HT-29 (cell line): Measurements from ENCODE around the gene SPAAR. TPM values are rescaled to one million over a fixed set of nuclear protein-coding genes. Genes with fewer than 3 reads are reported as not detected.
"Not testable (repeated sequence)": the region's sequence is repeated elsewhere in the genome, so short reads cannot be mapped to it uniquely, and the experiment has no call there.

Source experiments
- DNase-seq: peaks from one replicate; pipeline ENCODE4 v3.0.0-alpha.2; 2015; ENCODE audit warnings: low spot score
- total RNA-seq: library from RNA; depleted of rRNA; stranded (reverse); fragments of >200 nt; shearing (Covaris generic); gene quantifications from 2 replicates; pipeline ENCODE4 v1.2.3, GENCODE V29; 2014

The SPAAR gene
- total RNA-seq, 1 experiment from 2014 or later = 0.23 TPM

- no peak for DNase-seq
Measured at GRCh38 chr9:35904338-35904737, 5.0 kb upstream of the SPAAR start.

GRCh38 chr9:35905051-35905781, 4.1 kb upstream of the SPAAR start:
- DNase-seq = no peak

DNA sequence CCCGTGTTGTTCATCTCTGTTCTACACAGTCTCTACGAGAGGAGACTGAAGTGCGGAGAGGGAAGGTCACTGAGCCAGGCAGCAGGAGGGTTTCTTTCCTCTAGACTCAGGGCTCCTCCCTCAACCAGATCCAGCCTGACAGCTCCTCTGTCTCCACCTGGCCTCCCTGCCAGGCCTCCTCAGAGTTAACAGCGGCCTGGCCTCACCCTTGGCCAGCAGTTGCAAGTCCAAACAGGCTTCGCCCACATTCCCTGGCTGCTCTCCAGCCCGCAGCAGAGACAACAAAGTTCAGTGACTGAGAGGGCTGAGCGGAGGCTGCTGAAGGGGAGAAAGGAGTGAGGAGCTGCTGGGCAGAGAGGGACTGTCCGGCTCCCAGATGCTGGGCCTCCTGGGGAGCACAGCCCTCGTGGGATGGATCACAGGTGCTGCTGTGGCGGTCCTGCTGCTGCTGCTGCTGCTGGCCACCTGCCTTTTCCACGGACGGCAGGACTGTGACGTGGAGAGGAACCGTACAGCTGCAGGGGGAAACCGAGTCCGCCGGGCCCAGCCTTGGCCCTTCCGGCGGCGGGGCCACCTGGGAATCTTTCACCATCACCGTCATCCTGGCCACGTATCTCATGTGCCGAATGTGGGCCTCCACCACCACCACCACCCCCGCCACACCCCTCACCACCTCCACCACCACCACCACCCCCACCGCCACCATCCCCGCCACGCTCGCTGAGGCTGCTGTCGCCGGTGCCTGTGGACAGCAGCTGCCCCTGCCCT, 3.2 kb upstream of the SPAAR start, which contains the start of gene HRCT1:
Gene HRCT1, plus strand, starts transcription at position 291 of the 768 bp plus-strand sequence. Its CDS starts 86 bp downstream, at position 377.
- peak; percentile 97 for DNase-seq

- peak; percentile 47 for DNase-seq
Measured at GRCh38 chr9:35906923-35907699, 2.2 kb upstream of the SPAAR start.

DNA sequence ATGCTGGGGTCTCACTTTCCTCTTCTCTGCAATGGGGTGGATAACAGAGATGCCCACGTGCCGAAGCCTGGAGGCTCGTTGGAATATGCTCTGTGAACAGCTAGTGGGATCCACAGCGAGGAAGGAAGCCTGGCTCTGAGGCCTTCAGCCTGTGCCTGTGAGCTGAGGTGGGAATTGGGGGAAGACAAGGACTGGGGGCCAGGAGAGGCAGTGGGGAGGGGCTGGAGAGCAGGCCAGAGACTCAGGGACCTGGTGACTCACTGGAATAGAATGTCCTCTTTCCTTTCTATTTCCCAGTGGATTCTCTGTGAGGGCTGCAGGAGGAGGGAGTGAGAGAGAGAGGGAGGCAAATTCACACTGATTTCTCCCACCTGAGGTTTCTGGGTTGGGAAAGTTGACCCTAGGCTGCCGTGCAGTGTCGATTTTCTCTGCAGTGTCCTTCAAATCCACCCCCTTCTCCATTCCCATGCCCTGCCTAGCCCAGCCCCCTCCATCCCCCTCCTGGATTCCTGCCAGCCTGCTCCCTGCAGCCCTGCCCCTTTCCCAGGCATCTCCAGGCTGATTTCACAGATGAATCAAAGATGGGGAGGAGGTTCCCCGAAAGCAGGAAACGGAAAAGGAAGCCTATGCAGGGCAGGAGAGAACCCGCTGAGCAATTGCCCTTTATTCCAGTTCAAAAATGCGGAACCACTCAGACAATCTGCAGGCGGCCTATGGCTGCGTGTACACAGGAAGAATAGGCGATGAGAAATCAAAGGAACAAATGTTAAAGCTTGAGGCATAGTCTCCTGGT, 1.4 kb upstream of the SPAAR start:
- DNase-seq = peak; percentile 93

DNA sequence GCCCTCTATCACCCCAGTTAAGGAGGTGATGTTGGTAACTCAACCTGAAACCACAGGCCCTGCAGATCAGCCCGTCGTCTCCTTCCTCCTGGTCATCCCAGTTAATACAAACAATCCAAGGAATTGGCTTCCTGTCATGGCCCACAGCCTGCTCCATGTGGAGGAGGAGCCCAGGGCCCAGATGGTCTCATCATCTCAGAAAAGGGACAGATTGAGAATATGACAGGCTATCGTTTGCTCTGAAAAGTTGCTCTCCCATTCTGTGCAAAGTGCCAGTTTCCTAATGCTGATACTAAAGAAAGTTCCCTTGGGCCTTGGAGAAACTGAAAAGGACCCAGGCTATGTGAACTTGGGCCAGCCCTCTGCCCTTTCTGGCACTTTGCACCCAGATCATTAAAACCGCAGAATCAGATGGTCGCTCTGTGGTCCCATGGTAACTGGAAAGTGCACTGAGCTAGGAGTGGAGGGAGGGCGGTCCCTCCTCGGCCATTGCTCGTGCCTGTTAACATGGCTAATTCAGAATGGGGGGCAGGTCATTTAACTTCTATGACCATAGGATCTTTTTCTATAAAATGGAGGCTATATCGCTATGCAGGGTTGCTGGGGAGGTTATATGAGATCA, 675 bp upstream of the SPAAR start:
- no peak for DNase-seq

DNA sequence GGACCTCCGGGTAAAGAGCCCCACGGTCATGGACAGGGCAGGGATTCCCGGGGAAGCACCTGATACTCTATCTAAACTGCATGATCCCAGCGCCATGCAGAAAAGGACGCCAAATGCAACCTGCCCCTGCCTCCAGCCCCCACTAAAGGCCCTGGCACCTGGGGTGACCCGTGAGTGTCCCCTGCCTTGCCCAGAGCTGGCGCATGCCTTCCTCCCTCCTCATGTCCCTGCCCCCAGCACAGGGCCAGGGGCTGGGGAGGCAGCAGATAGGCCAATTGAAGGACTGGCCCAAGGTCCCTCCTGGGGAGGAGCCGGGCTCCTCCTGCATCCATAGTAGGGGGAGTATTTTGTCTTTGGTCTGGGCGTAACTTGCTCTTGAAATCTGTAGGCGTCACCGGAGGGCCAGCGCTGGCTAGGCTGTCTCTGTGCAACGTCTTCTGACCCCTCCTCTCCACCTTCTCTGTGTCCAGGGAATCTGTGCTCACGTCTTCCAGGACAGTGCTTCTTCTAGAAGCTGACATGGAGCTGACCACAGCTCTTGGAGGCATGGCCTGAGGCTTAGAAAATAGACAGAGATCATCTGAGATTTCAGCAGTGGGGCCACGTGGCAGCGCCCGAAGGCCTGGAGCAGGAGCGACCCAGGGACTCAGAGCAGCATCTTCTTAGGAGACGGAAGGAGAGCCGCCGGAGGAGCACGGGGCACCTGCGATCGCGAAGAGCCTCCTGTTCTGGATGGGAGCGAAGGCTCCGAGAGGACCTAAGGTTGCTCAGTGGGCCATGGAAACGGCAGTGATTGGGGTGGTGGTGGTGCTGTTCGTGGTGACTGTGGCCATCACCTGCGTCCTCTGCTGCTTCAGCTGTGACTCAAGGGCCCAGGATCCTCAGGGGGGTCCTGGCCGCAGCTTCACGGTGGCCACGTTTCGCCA, 660 bp downstream of the SPAAR start:
- DNase-seq = no peak

- peak; percentile 89 for DNase-seq
Measured at GRCh38 chr9:35910613-35911359, 1.5 kb downstream of the SPAAR start.

GRCh38 chr9:35911690-35912089, 2.4 kb downstream of the SPAAR start:
- no peak for DNase-seq

GRCh38 chr9:35912791-35913400, 3.6 kb downstream of the SPAAR start:
- no peak for DNase-seq

GRCh38 chr9:35913429-35913828, 4.1 kb downstream of the SPAAR start:
- DNase-seq = not testable (repeated sequence)

DNA sequence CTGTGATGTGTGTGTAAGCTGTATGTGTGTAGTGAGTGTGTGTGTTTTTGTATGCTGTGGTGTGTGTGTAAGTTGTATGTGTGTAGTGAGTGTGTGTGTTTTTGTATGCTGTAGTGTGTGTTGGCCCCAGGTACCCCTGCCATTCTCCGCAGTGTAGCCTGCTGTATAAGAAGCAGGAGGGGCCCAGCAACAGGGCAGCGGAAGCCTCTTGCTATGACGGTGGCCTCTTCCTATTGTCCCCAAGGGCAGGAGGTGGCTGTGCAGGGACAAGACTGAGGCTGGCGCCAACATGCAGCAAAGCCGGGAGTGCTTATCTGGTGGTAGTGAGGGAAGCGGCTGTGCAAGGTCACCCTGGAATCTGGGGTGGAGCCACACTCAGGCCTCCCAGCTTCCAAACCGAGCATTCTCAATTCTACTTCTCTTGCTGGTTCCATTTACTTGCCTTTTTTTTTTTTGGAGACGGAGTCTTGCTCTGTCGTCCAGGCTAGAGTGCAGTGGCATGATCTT, 5.1 kb downstream of the SPAAR start:
- DNase-seq = peak; percentile 68

DNA sequence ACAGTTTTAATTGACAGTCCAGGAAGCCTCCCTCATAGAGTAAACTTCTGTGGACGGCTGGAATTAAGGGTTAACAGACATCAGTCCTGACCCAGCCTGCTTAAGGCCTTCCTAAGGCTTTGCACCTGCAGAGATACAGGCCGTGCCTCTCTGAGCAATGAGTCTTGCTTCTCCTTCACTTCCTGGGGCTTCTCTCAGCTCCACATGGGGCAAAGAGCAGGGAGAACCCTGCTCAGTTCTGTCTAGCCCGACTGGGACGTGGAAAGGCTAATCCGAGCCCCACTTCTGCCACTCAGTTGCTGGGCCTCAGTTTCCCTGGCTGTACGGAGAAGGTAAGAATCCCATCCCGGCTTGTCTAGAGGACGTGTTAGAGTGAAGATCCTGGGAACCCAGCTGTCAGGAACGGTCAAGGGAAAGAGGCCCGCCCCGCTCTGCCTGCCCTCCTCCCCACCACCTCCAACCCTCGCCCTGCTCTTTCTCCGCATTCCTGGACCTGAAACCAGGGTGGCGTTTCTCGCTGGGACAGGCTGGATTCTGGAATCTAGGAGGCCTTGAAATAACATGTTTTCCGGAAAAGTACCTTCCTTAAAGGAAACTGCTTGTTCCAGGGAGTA, 6.5 kb downstream of the SPAAR start:
- DNase-seq = peak; percentile 70

DNA sequence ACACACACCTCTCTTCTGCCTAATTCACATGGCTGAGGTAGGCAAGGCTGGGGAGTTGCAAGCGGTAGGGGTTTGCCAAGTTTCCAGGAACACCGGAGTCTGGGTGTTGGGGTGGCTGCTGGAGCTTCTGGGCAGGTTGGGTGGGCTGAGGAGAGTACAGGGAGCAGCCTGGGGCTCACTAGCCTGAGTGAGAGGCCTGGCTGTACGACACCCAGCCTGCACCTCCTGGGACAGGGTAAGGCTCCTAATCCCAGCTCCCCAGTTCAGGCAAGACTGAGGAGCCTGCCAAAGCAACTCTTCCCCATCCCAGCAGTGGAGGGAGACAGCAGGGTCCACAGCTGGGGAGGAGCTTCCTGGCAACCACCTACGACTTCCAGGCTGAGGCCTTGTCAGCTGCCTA, 8.0 kb downstream of the SPAAR start:
- DNase-seq = no peak

DNA sequence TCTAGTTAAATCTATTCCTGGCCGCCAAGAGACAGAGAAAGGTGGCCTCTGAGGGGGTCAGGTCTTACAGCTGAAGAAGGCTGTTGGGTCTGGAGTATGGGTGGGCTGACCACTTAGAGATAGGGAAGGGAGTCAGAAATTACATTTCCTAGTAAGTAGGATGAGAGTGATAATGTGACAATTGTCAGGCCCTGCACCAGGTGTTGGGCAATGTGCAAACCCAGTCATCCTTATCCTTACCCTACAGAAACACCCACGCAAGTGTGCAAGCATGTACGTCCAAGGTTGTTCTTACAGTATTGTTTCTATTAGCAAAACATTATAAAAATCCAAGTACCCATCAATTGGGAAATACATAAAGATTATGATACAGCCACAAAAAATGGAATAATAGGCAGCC, 9.5 kb downstream of the SPAAR start:
- DNase-seq = no peak

DNA sequence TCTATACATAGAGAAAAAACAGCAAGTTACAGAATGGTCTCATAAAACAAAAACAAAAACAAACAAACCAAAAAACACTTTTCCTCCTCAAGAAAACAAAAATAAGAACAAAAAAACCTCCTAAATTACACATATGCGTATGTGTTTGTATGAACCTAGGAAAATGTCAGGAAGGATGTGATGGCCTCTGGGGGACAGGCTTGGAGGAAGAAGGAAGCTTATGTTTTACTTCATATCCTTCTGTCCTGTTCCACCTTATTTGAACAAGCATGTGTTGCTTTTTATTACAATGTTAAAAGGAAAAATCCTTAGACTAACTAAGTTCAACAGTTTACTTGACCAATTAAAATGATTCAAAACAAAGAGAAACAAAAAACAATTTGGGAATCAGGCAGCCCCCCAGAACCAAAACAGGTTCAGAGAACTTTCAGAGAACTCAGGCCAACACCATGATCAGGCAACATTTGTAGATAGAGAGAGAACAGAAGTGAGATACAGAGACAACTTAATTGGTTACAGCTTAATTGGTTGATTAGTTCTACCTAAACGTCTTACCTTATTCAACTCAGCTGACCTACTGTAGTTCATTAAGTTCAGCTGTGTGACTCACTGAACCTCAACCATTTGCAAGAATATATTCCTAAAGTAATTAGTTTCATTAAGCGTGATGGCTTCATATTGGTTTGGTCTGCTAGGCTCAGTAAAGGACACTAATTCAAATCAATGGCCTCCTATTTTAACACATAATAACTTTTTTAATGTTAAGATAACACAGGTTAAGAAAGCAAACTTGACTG, 10.1 kb downstream of the SPAAR start:
- DNase-seq = no peak

DNA sequence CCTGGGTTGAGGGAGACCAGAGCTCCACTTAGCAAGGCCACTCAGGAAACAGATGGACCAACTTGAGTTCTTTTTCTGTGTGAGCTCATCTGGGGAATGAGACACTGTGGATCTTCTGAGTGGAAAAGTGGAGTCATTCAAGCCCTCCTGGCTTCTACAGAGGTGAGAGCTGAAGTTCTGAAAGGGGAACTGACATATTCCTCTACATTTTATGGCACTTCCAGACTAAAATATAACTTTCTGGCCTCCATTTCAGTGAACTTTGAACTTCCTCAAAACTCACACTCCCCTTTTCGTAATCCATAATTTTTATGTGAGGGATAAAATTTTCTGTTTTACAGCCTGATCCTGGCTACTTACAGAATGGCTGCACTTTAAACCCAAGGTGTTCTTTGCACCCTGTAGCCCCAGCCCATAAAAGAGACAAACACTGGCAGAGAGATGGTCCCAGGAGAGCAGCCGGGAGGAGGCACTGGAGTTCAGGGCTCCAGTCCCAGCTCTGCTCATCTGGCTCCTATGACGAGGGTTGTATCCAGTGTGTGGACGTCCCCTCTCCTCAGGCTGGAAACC, 10.8 kb downstream of the SPAAR start:
- DNase-seq = no peak
